SK-N-SH (cell line): Measurements from ENCODE around the gene FUT9. TPM values are rescaled to one million over a fixed set of nuclear protein-coding genes. Genes with fewer than 3 reads are reported as not detected.

ENCODE experiments used
- CTCF ChIA-PET: fragments of 300-600, 350-600 bp; formaldehyde crosslinking; extraction: SDS; loops from one replicate; lab custom pipeline; 2021; lab: Yijun Ruan, JAX
- POLR2A ChIA-PET: fragments of 350-600 bp; sonication (Branson Sonifier 250); formaldehyde crosslinking; extraction: SDS; loops from one replicate; lab custom pipeline; 2020; ENCODE audit warnings: antibody characterized with exemption, inconsistent platforms; lab: Yijun Ruan, JAX
- DNase-seq: peaks from one replicate; pipeline ENCODE4 v3.0.0; 2012
- H2AFZ ChIP-seq: fragments of 200-600 bp; sonication (generic); 2 replicates; pipeline ENCODE4 v1.8.1; 2016; ENCODE audit warnings: antibody characterized with exemption, mild to moderate bottlenecking, low read depth
- H3F3A ChIP-seq: fragments of 200-600 bp; sonication (generic); replicated peaks from 2 replicates; pipeline ENCODE3; 2016; ENCODE audit warnings: antibody characterized with exemption, mild to moderate bottlenecking; ENCODE audit not compliant: insufficient read depth
- H3K27ac ChIP-seq, 2 experiments: fragments of 200-500 bp in 1 of 2; fragments of 200-600 bp in 1 of 2; sonication (Bioruptor generic) in 1 of 2; sonication (generic), shearing (Covaris generic) in 1 of 2; 2 replicates each; pipeline versions ENCODE4 v1.5.1 to v1.6.1; 2014 to 2016; ENCODE audit warnings: low read depth in 2 of 2, inconsistent platforms in 1 of 2, low read length in 1 of 2, mild to moderate bottlenecking in 1 of 2, mixed read lengths in 1 of 2
- H3K27me3 ChIP-seq: fragments of 200-600 bp; sonication (generic), shearing (Covaris generic); 2 replicates; pipeline ENCODE4 v1.6.1; 2016; ENCODE audit warnings: mixed run types; ENCODE audit not compliant: insufficient read depth
- H3K36me3 ChIP-seq, 2 experiments: fragments of 200-500 bp in 1 of 2; fragments of 200-600 bp in 1 of 2; sonication (Bioruptor generic) in 1 of 2; sonication (generic) in 1 of 2; replicated peaks in 1 of 2; 2 replicates each; pipeline versions ENCODE3 to v1.5.1; 2014 to 2016; ENCODE audit warnings: low read length in 1 of 2, mild to moderate bottlenecking in 1 of 2; ENCODE audit not compliant: insufficient read depth in 2 of 2, control insufficient read depth in 1 of 2
- H3K4me1 ChIP-seq, 2 experiments: fragments of 200-500 bp in 1 of 2; fragments of 200-600 bp in 1 of 2; sonication (Bioruptor generic) in 1 of 2; sonication (generic), shearing (Covaris generic) in 1 of 2; 2 replicates each; pipeline versions ENCODE4 v1.5.1 to v1.6.1; 2014 to 2016; ENCODE audit warnings: low read depth in 1 of 2, low read length in 1 of 2, mixed run types in 1 of 2; ENCODE audit not compliant: insufficient read depth in 2 of 2, control insufficient read depth in 1 of 2
- H3K4me2 ChIP-seq: fragments of 200-600 bp; sonication (generic), shearing (Covaris generic); 2 replicates; pipeline ENCODE4 v1.6.1; 2017; ENCODE audit warnings: mixed run types
- H3K4me3 ChIP-seq, 2 experiments: fragments of 200-500 bp in 1 of 2; fragments of 200-600 bp in 1 of 2; sonication (Bioruptor generic) in 1 of 2; sonication (generic), shearing (Covaris generic) in 1 of 2; 2 replicates each; pipeline versions ENCODE4 v1.5.1 to v1.8.1; 2014 to 2016; ENCODE audit warnings: low read depth in 2 of 2, inconsistent platforms in 1 of 2, low read length in 1 of 2, mild to moderate bottlenecking in 1 of 2, mixed read lengths in 1 of 2, moderate library complexity in 1 of 2
- H3K79me2 ChIP-seq: fragments of 200-600 bp; sonication (generic); 2 replicates; pipeline ENCODE4 v1.8.1; 2017; ENCODE audit warnings: mild to moderate bottlenecking; ENCODE audit not compliant: insufficient read depth
- H3K9ac ChIP-seq: fragments of 200-600 bp; sonication (generic); 2 replicates; pipeline ENCODE4 v1.6.1; 2017; ENCODE audit warnings: mixed run types
- H3K9me2 ChIP-seq: fragments of 200-600 bp; sonication (generic); 2 replicates; pipeline ENCODE4 v1.6.1; 2017; ENCODE audit warnings: mixed run types
- H3K9me3 ChIP-seq: fragments of 200-600 bp; sonication (generic); 2 replicates; pipeline ENCODE4 v1.6.1; 2017; ENCODE audit warnings: mixed run types, mild to moderate bottlenecking, moderate library complexity
- H4K20me1 ChIP-seq: fragments of 200-600 bp; sonication (generic); 2 replicates; pipeline ENCODE4 v1.6.1; 2017; ENCODE audit warnings: mild to moderate bottlenecking, mixed run types; ENCODE audit not compliant: insufficient read depth
- CTCF ChIP-seq: fragments of 200-600 bp; sonication (generic); IDR thresholded peaks from 2 replicates; pipeline ENCODE4 v1.6.1; 2017; ENCODE audit warnings: antibody characterized with exemption, mild to moderate bottlenecking, moderate library complexity
- ELF1 ChIP-seq: IDR thresholded peaks from 2 replicates; pipeline ENCODE4 v1.4.0; 2012
- FOSL2 ChIP-seq: IDR thresholded peaks from 2 replicates; pipeline ENCODE4 v1.4.0; 2012; ENCODE audit warnings: low read depth, mild to moderate bottlenecking, moderate library complexity, borderline replicate concordance
- FOXM1 ChIP-seq: IDR thresholded peaks from 2 replicates; pipeline ENCODE4 v1.4.0; 2012; ENCODE audit warnings: low read depth, mild to moderate bottlenecking
- JUND ChIP-seq: IDR thresholded peaks from 2 replicates; pipeline ENCODE4 v1.4.0; 2012
- MEF2A ChIP-seq: IDR thresholded peaks from 2 replicates; pipeline ENCODE4 v1.4.0; 2012; ENCODE audit warnings: low read depth, borderline replicate concordance
- MXI1 ChIP-seq: IDR thresholded peaks from 2 replicates; pipeline ENCODE4 v1.6.1; 2012; ENCODE audit warnings: mild to moderate bottlenecking, low read depth, low read length, improper control_type of control experiment
- NRF1 ChIP-seq: IDR thresholded peaks from 2 replicates; pipeline ENCODE4 v1.6.1; 2012; ENCODE audit warnings: low read depth, mild to moderate bottlenecking, low read length
- RAD21 ChIP-seq: IDR thresholded peaks from 2 replicates; pipeline ENCODE4 v1.6.1; 2012; ENCODE audit warnings: mild to moderate bottlenecking, low read length
- RFX5 ChIP-seq: IDR thresholded peaks from 2 replicates; pipeline ENCODE4 v1.6.1; 2012; ENCODE audit warnings: mild to moderate bottlenecking, improper control_type of control experiment, low read length
- TAF1 ChIP-seq: IDR thresholded peaks from 2 replicates; pipeline ENCODE4 v1.6.1; 2012; ENCODE audit warnings: low read depth, mild to moderate bottlenecking, low read length, moderate library complexity, borderline replicate concordance
- USF1 ChIP-seq: IDR thresholded peaks from 2 replicates; pipeline ENCODE4 v1.4.0; 2012; ENCODE audit warnings: low read depth, borderline replicate concordance
- YY1 ChIP-seq: IDR thresholded peaks from 2 replicates; pipeline ENCODE4 v1.4.0; 2012; ENCODE audit warnings: low read depth, mild to moderate bottlenecking
- ZBTB33 ChIP-seq: IDR thresholded peaks from 2 replicates; pipeline ENCODE4 v1.4.0; 2012; ENCODE audit warnings: low read depth, borderline replicate concordance
- WGBS: methylation state at CpG from one replicate; pipeline ENCODE4 v1.1.6; 2017; ENCODE audit warnings: low lambda C conversion rate; 5-methylcytosine and 5-hydroxymethylcytosine counted together
- polyA plus RNA-seq, 3 experiments: library from polyadenylated mRNA; depleted of rRNA; stranded (reverse); fragments of >200 nt; gene quantifications; 2 replicates each; pipeline ENCODE4 v1.2.3, GENCODE V29; 2012
- TF ChIP-seq, protein P1 (sequence below): IDR thresholded peaks from 2 replicates; pipeline ENCODE4 v1.4.0; 2012; ENCODE audit warnings: low read depth

FUT9 gene
- polyA plus RNA-seq, 1 of the 3 experiments (the other 2 are of a cell fraction): under 0.01 TPM

- no peak for DNase-seq
- POLR2A ChIA-PET: no interaction called here
- no peak overlapping the region for H3K9ac ChIP-seq
- H3K27ac ChIP-seq: no peak overlapping the region
- CTCF ChIA-PET: interaction anchor here (1.2 to 2.7 kb wide), 2 partner anchors 10 to 13 kb away, joined by 5 to 6 read pairs; partner anchors contain the start of gene FUT9
- H2AFZ ChIP-seq: no peak overlapping the region
- H3K79me2 ChIP-seq: no peaks in the 10 kb centered on the region
- no peaks in the 10 kb centered on the region for H3K9me2 ChIP-seq
- H3K36me3 ChIP-seq: no peaks in the 10 kb centered on the region
- no peak for TF ChIP-seq YY1
- no peak for TF ChIP-seq ZBTB33
- no peak for TF ChIP-seq FOXM1
- TF ChIP-seq RAD21: no peak
- no peak for TF ChIP-seq FOSL2
- TF ChIP-seq MXI1: no peak
- no peak for TF ChIP-seq MEF2A
- TF ChIP-seq, protein P1, sequence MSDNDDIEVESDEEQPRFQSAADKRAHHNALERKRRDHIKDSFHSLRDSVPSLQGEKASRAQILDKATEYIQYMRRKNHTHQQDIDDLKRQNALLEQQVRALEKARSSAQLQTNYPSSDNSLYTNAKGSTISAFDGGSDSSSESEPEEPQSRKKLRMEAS: no peak
- TF ChIP-seq USF1: no peak
- no peak for TF ChIP-seq JUND
- no peak for TF ChIP-seq CTCF
- TF ChIP-seq ELF1: no peak
- TF ChIP-seq TAF1: no peak
- TF ChIP-seq RFX5: no peak
- H3K9me3 ChIP-seq: no peaks in the 10 kb centered on the region
- no peaks in the 10 kb centered on the region for H4K20me1 ChIP-seq
- H3F3A ChIP-seq: no peaks in the 10 kb centered on the region
- H3K4me2 ChIP-seq: no peak overlapping the region
- 13% methylated on average over 3 of the region's 5 CpGs for WGBS
- H3K27me3 ChIP-seq: no peaks in the 10 kb centered on the region
- H3K4me3 ChIP-seq: no peak overlapping the region
- H3K4me1 ChIP-seq: no peaks in the 10 kb centered on the region
Measured at GRCh38 chr6:96002912-96003311, 12.9 kb upstream of the FUT9 start.

- no peaks in the 10 kb centered on the region for H3K27me3 ChIP-seq
- H3K4me1 ChIP-seq: no peaks in the 10 kb centered on the region
- no peaks in the 10 kb centered on the region for H3K79me2 ChIP-seq
- no peaks in the 10 kb centered on the region for H3F3A ChIP-seq
- no peak for DNase-seq
- no peak overlapping the region for H2AFZ ChIP-seq
- ChIA-PET POLR2A (no interaction called here), CTCF (interaction anchor here (2.5 kb wide), 1 partner anchor 8 kb away, joined by 16 read pairs; the partner anchor contains the start of gene FUT9)
- no peak for TF ChIP-seq NRF1
- 47% methylated on average over 2 of the region's 2 CpGs for WGBS
- no peaks in the 10 kb centered on the region for H4K20me1 ChIP-seq
- no peaks in the 10 kb centered on the region for H3K9me3 ChIP-seq
- H3K27ac ChIP-seq: no peak overlapping the region
- no peak overlapping the region for H3K9ac ChIP-seq
- H3K36me3 ChIP-seq: no peaks in the 10 kb centered on the region
- no peaks in the 10 kb centered on the region for H3K9me2 ChIP-seq
- H3K4me3 ChIP-seq: no peak overlapping the region
- H3K4me2 ChIP-seq: no peak overlapping the region
Measured at GRCh38 chr6:96007663-96008062, 8.1 kb upstream of the FUT9 start.
